Trophoblast cell (in vitro differentiated cells and primary cell): ENCODE data around the gene CPLX1.

Source experiments
- DNase-seq, 2 donors: peaks; one replicate each; pipeline ENCODE4 v3.0.0-alpha.2; 2016
- H2AFZ ChIP-seq: 2 replicates; pipeline ENCODE4 v1.6.1; 2013; ENCODE audit warnings: low read length, moderate library complexity, mild to moderate bottlenecking; ENCODE audit not compliant: insufficient read depth, poor library complexity
- H2AK5ac ChIP-seq: 2 replicates; pipeline ENCODE4 v1.6.1; 2013; ENCODE audit warnings: mild to moderate bottlenecking, low read length
- H2BK120ac ChIP-seq: 2 replicates; pipeline ENCODE4 v1.6.1; 2013; ENCODE audit warnings: low read length, mild to moderate bottlenecking, moderate library complexity; ENCODE audit not compliant: insufficient read depth, poor library complexity
- H2BK12ac ChIP-seq: 2 replicates; pipeline ENCODE4 v1.6.1; 2013; ENCODE audit warnings: mild to moderate bottlenecking, low read length, moderate library complexity
- H2BK5ac ChIP-seq: 2 replicates; pipeline ENCODE4 v1.6.1; 2013; ENCODE audit warnings: low read length, low read depth, moderate library complexity, mild to moderate bottlenecking; ENCODE audit not compliant: poor library complexity
- H3K14ac ChIP-seq: 2 replicates; pipeline ENCODE4 v1.6.1; 2013; ENCODE audit warnings: mild to moderate bottlenecking, low read length
- H3K18ac ChIP-seq: 2 replicates; pipeline ENCODE4 v1.6.1; 2013; ENCODE audit warnings: mild to moderate bottlenecking, low read length
- H3K23ac ChIP-seq: 2 replicates; pipeline ENCODE4 v1.6.1; 2013; ENCODE audit warnings: low read length
- H3K27ac ChIP-seq: 2 replicates; pipeline ENCODE4 v1.5.1; 2013; ENCODE audit warnings: low read depth, mild to moderate bottlenecking, inconsistent platforms, low read length, moderate library complexity
- H3K27me3 ChIP-seq: 2 replicates; pipeline ENCODE4 v1.6.1; 2013; ENCODE audit warnings: inconsistent platforms, mild to moderate bottlenecking, low read length, moderate library complexity; ENCODE audit not compliant: insufficient read depth
- H3K36me3 ChIP-seq, 2 experiments: 1 replicate in 1 of 2; 2 replicates in 1 of 2; pipeline ENCODE4 v1.6.1; 2013; ENCODE audit warnings: low read length in 2 of 2, mild to moderate bottlenecking in 2 of 2, moderate library complexity in 1 of 2; ENCODE audit not compliant: insufficient read depth in 2 of 2, control insufficient read depth in 1 of 2
- H3K4ac ChIP-seq: 2 replicates; pipeline ENCODE4 v1.6.1; 2013; ENCODE audit warnings: low read depth, mild to moderate bottlenecking, low read length, moderate library complexity
- H3K4me1 ChIP-seq, 2 experiments: 1 replicate in 1 of 2; 2 replicates in 1 of 2; pipeline ENCODE4 v1.6.1; 2013; ENCODE audit warnings: low read length in 2 of 2, mild to moderate bottlenecking in 2 of 2, moderate library complexity in 1 of 2; ENCODE audit not compliant: insufficient read depth in 2 of 2, control insufficient read depth in 1 of 2
- H3K4me2 ChIP-seq: 2 replicates; pipeline ENCODE4 v1.6.1; 2013; ENCODE audit warnings: inconsistent platforms, mild to moderate bottlenecking, low read length, moderate library complexity
- H3K4me3 ChIP-seq: 2 replicates; pipeline ENCODE4 v1.5.1; 2013; ENCODE audit warnings: mild to moderate bottlenecking, low read depth, low read length, inconsistent platforms
- H3K79me1 ChIP-seq: one replicate; pipeline ENCODE4 v1.6.1; 2013; ENCODE audit warnings: low read length
- H3K79me2 ChIP-seq: 2 replicates; pipeline ENCODE4 v1.6.1; 2013; ENCODE audit warnings: low read length, mild to moderate bottlenecking; ENCODE audit not compliant: control insufficient read depth, insufficient read depth, poor library complexity
- H3K9ac ChIP-seq: 2 replicates; pipeline ENCODE4 v1.6.1; 2013; ENCODE audit warnings: mild to moderate bottlenecking, low read length
- H3K9me3 ChIP-seq: 2 replicates; pipeline ENCODE4 v1.6.1; 2013; ENCODE audit warnings: low read depth, mild to moderate bottlenecking, control low read depth, inconsistent platforms, low read length; ENCODE audit not compliant: insufficient read depth
- H4K12ac ChIP-seq: 2 replicates; pipeline ENCODE4 v1.6.1; 2013; ENCODE audit warnings: low read depth, mild to moderate bottlenecking, low read length, moderate library complexity
- H4K8ac ChIP-seq: 2 replicates; pipeline ENCODE4 v1.6.1; 2013; ENCODE audit warnings: low read depth, mild to moderate bottlenecking, low read length, moderate library complexity
- H4K91ac ChIP-seq: one replicate; pipeline ENCODE4 v1.6.1; 2013; ENCODE audit warnings: low read depth, mild to moderate bottlenecking, low read length, moderate library complexity
- WGBS: extraction: QIAGEN DNeasy Blood & Tissue Kit; methylation state at CpG from one replicate; pipeline ENCODE4 v1.1.7; 2013; ENCODE audit warnings: missing lambda C conversion rate; ENCODE audit not compliant: insufficient read length, insufficient coverage; ENCODE audit errors: extremely low coverage; 5-methylcytosine and 5-hydroxymethylcytosine counted together

The CPLX1 gene

GRCh38 chr4:850323-850945, 24.5 kb upstream of the CPLX1 start:
- Histone ChIP-seq H2AK5ac (no peak overlapping the region), H3K36me3 (peaks cover 53 to 54% of the 10 kb centered on the region in 2 experiments), H3K14ac (no peak overlapping the region), H2BK5ac (no peak overlapping the region), H3K27ac (no peak overlapping the region), H3K9ac (no peak overlapping the region), H2AFZ (no peak overlapping the region), H3K79me2 (no peaks in the 10 kb centered on the region), H3K4ac (no peak overlapping the region), H3K18ac (no peak overlapping the region), H3K9me3 (peaks cover 2% of the 10 kb centered on the region), H3K4me3 (no peak overlapping the region), H3K4me2 (no peak overlapping the region), H4K12ac (no peak overlapping the region), H4K91ac (no peak overlapping the region), H3K27me3 (no peaks in the 10 kb centered on the region), H3K4me1 (no peaks in the 10 kb centered on the region), H2BK12ac (no peak overlapping the region), H3K79me1 (no peaks in the 10 kb centered on the region), H4K8ac (no peak overlapping the region), H3K23ac (no peak overlapping the region), H2BK120ac (no peak overlapping the region)
- DNase-seq: no peak
- WGBS: no CpG with 5 or more reads among the region's 18 CpGs

GRCh38 chr4:849478-850175, 23.7 kb upstream of the CPLX1 start:
- Histone ChIP-seq H2AFZ (no peak overlapping the region), H4K91ac (no peak overlapping the region), H3K4me3 (no peak overlapping the region), H3K14ac (no peak overlapping the region), H3K23ac (no peak overlapping the region), H3K36me3 (peaks cover 50 to 52% of the 10 kb centered on the region in 2 experiments), H3K4ac (no peak overlapping the region), H3K9ac (no peak overlapping the region), H3K9me3 (peaks cover 2% of the 10 kb centered on the region), H2BK120ac (no peak overlapping the region), H3K18ac (no peak overlapping the region), H4K8ac (no peak overlapping the region), H2AK5ac (no peak overlapping the region), H3K79me1 (no peaks in the 10 kb centered on the region), H3K27me3 (no peaks in the 10 kb centered on the region), H3K4me2 (no peak overlapping the region), H4K12ac (no peak overlapping the region), H2BK5ac (no peak overlapping the region), H3K79me2 (no peaks in the 10 kb centered on the region), H2BK12ac (no peak overlapping the region), H3K27ac (no peak overlapping the region), H3K4me1 (no peaks in the 10 kb centered on the region)
- WGBS: no CpG with 5 or more reads among the region's 50 CpGs
- no peak for DNase-seq

- H2AFZ ChIP-seq: no peak overlapping the region
Measured at GRCh38 chr4:848803-849477, 23.0 kb upstream of the CPLX1 start.

GRCh38 chr4:848307-848691, 22.4 kb upstream of the CPLX1 start:
- Histone ChIP-seq H3K9ac (no peak overlapping the region), H3K4me1 (no peaks in the 10 kb centered on the region), H2BK120ac (no peak overlapping the region), H2BK12ac (no peak overlapping the region), H2AK5ac (no peak overlapping the region), H3K4me3 (no peak overlapping the region), H3K23ac (no peak overlapping the region), H2AFZ (no peak overlapping the region), H4K8ac (no peak overlapping the region), H3K79me1 (no peaks in the 10 kb centered on the region), H3K79me2 (no peaks in the 10 kb centered on the region), H3K27ac (no peak overlapping the region), H3K36me3 (peaks cover 42 to 44% of the 10 kb centered on the region in 2 experiments), H3K4me2 (no peak overlapping the region), H4K12ac (no peak overlapping the region), H3K4ac (no peak overlapping the region), H3K27me3 (no peaks in the 10 kb centered on the region), H2BK5ac (no peak overlapping the region), H3K18ac (no peak overlapping the region), H3K9me3 (peaks cover 4% of the 10 kb centered on the region), H3K14ac (no peak overlapping the region), H4K91ac (no peak overlapping the region)
- no CpG with 5 or more reads among the region's 16 CpGs for WGBS
- DNase-seq: no peak

More at GRCh38 chr4:848803-849477, 23.0 kb upstream of the CPLX1 start:
- Histone ChIP-seq H3K79me1 (no peaks in the 10 kb centered on the region), H3K23ac (no peak overlapping the region), H2BK5ac (no peak overlapping the region), H2BK120ac (no peak overlapping the region), H3K4me2 (no peak overlapping the region), H2BK12ac (no peak overlapping the region), H3K14ac (no peak overlapping the region), H4K8ac (no peak overlapping the region), H3K9ac (no peak overlapping the region), H4K12ac (no peak overlapping the region), H2AK5ac (no peak overlapping the region), H3K27ac (no peak overlapping the region), H3K79me2 (no peaks in the 10 kb centered on the region), H3K4me1 (no peaks in the 10 kb centered on the region), H3K4ac (no peak overlapping the region), H3K9me3 (peaks cover 2% of the 10 kb centered on the region), H3K4me3 (no peak overlapping the region), H3K18ac (no peak overlapping the region), H3K27me3 (no peaks in the 10 kb centered on the region), H4K91ac (no peak overlapping the region), H3K36me3 (peaks cover 45 to 47% of the 10 kb centered on the region in 2 experiments)
- DNase-seq: no peak
- WGBS: no CpG with 5 or more reads among the region's 27 CpGs
